Activated naive CD8-positive, alpha-beta T cell (primary cell): ENCODE measurements around the gene SLC1A2.

Experiments
- H3K27ac Mint-ChIP-seq: one replicate; pipeline ENCODE4 v1.8.0; 2021; ENCODE audit warnings: mixed read lengths
- H3K27me3 Mint-ChIP-seq: one replicate; pipeline ENCODE4 v1.8.0; 2021; ENCODE audit warnings: mixed read lengths
- H3K36me3 Mint-ChIP-seq: one replicate; pipeline ENCODE4 v1.8.0; 2021; ENCODE audit warnings: mixed read lengths
- H3K4me1 Mint-ChIP-seq: one replicate; pipeline ENCODE4 v1.8.0; 2021; ENCODE audit warnings: low read depth, mixed read lengths
- H3K4me3 Mint-ChIP-seq: one replicate; pipeline ENCODE4 v1.8.0; 2021; ENCODE audit warnings: mild to moderate bottlenecking, mixed read lengths
- H3K9me3 Mint-ChIP-seq: one replicate; pipeline ENCODE4 v1.8.0; 2021; ENCODE audit warnings: low read depth, mixed read lengths

Gene SLC1A2

DNA sequence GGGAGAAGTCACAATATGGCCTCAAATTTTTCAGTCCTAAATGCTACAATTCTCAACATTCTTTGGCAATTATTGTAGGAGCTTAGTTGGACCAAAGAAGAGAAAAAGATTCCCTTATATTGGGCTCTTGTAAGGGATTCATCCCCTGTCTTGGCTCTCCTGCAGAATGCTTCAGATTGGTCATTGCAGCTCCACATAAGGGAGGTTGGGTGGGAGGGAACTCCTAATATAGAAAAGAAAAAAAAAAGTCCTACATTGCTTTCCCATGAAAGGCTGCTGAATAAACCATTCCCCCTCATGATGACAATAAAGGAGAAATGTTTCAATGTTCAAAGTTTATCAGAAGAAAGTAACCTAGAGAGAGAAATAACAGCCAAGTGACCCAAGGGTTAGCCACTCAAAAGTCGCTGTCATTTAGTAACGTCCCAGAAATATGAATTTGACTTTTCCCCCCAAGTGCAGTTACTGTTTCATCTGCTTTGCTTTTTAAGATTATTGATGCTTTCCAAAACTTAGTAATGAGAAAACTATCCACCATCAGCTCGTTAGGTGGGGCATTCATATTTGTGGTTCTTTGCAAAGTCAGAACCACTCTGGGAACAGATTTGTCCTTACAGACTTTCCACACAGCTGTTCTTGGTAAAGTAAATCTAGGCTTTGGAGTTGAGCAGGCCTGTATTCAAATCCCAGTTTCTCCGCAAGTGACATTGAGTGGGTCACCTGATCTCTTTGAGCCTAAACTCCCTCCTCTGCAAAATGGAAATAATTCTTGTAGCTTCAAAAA, 5.0 kb upstream of the SLC1A2 start:
- no peaks in the 10 kb centered on the region for H3K36me3 Mint-ChIP-seq
- no peak overlapping the region for H3K4me3 Mint-ChIP-seq
- peaks cover 37% of the 10 kb centered on the region for H3K27me3 Mint-ChIP-seq
- no peaks in the 10 kb centered on the region for H3K9me3 Mint-ChIP-seq
- peaks cover 5% of the 10 kb centered on the region for H3K4me1 Mint-ChIP-seq
- no peak overlapping the region for H3K27ac Mint-ChIP-seq

DNA sequence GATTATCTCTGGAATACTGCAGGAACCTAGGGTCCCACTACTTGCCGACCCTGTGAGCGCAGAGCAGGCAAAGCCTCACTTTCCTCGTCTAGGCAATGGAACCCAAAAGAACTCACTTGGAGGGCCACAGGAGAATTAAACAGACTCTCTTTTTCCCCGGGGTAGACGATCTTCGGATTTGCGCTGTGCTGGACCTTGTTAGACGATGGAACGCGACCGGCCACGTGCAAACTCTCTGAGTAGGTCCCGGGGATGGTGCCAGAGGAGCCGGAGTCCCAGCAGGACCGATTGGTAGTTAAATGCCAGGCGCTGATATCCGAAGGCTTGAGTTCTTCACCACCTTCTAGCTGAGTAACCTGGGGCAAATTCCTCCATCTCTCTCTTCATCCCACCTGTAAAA, 1.0 kb upstream of the SLC1A2 start:
- peak overlapping the region; percentile 69 for H3K4me3 Mint-ChIP-seq
- no peak overlapping the region for H3K27ac Mint-ChIP-seq
- no peaks in the 10 kb centered on the region for H3K36me3 Mint-ChIP-seq
- peaks cover 9% of the 10 kb centered on the region for H3K4me1 Mint-ChIP-seq
- H3K27me3 Mint-ChIP-seq: peaks cover 50% of the 10 kb centered on the region
- no peaks in the 10 kb centered on the region for H3K9me3 Mint-ChIP-seq

DNA sequence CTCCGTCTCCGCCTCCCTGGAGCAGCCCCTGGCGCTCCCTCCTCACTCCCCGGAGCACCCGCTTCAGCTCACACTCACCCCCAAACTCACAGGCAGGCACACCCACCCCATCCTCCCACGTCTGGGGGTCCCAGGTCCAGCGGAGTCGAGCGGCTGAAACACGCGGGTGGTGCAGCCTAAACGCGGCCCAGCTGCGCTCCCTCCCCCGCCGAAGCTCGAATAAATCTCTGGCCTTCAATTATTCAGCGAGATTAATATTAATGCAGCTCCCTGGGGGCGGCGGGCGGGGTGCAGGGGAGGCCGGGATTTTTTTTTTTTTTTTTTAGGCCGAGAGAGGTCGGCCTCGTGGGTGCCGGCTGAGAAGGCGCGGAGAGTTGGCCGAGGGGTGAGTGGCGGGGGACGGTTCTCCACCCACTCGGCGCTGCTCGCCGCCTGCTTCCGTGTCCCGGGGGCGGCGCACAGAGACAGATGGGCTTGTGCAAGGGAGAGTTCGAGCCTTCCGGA, 524 bp upstream of the SLC1A2 start:
- Mint-ChIP-seq H3K4me1 (peaks cover 9% of the 10 kb centered on the region), H3K36me3 (no peaks in the 10 kb centered on the region), H3K27ac (no peak overlapping the region), H3K27me3 (peaks cover 51% of the 10 kb centered on the region), H3K4me3 (peak overlapping the region; percentile 76), H3K9me3 (no peaks in the 10 kb centered on the region)

DNA sequence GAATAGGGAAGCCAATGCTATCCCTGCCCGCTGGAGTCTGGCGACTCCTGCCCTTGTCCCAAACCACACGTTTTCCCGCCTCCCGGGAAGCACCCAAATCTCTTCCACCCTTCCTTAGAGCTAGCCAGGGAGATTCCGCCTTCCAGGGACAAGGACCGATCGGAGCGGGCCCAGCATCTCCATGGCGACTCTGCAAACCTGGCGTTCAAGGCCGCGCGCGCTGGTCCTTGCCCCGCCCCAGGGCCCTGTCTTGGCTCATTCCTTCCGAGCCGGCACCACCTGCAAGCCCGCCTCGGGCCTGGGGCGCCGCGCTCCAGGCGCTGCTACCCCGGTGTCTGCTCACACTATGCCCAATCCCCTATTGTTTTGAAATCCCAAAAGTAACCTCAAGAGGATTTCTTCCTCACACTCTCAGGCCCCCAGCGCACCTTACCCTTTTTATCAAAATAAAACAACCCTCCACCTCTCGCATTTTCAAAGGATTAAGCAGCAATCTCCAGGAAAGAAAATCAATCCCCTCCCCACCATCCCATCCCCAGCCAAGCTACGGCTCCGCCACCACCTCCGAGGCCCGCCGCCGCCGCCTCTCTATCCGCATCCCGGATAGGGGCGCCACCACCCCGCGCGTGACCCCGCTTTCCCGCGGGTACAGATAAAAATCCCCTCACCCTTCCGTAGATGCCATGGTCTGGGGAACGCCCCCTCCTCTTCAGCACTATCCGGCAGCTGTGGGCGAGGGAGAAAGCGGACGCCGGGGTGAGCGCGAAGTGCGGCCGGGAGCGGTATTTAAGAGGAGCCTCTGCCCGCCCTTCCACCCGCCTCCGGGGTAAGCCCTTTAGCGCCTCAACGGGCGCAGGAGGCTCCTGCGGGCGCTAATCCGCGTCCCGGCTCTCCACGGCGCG, 825 bp downstream of the SLC1A2 start:
- Mint-ChIP-seq H3K27me3 (peaks cover 49% of the 10 kb centered on the region), H3K4me1 (peaks cover 9% of the 10 kb centered on the region), H3K27ac (no peak overlapping the region), H3K4me3 (peak overlapping the region; percentile 77), H3K36me3 (no peaks in the 10 kb centered on the region), H3K9me3 (no peaks in the 10 kb centered on the region)

DNA sequence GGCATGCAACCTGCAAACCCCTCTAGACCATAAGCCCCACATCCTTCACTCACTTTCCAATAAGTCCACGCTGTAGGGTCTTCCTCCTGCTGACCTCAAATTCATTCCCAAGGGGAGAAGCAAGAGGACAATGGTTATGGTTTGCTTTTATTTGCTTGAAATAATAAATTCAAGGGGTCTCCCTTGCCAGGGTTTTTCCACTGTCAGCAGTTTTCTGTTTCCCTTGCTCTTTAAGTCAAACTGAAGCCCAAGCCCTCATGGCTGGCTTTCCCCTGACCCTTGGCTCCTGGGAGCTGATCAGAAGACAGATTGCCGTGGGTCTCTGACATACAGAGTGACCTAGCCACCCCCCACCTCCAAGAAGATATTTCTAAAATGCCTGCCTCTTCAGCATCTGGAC, 3.9 kb downstream of the SLC1A2 start:
- Mint-ChIP-seq H3K9me3 (no peaks in the 10 kb centered on the region), H3K36me3 (no peaks in the 10 kb centered on the region), H3K27ac (no peak overlapping the region), H3K4me3 (no peak overlapping the region), H3K27me3 (peaks cover 32% of the 10 kb centered on the region), H3K4me1 (peaks cover 8% of the 10 kb centered on the region)

DNA sequence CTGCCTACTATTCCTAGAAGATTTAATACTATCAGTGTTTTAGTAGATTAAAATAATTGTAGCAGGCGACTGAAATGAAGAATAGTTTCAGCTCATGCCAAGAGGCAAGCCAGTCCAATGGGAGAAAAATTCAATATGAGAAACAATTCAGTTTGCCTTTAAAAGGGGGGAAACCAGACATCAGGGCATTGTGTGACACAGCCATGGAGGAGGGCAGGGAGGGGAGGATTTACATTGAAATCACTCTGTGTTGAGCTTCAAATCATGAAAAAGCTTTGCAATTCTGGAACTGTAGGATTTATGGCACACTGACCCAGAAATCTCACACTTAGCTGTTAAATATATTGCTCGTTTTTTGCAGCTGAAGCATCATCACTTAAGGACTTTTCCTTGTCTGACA, 4.6 kb downstream of the SLC1A2 start:
- H3K9me3 Mint-ChIP-seq: no peaks in the 10 kb centered on the region
- H3K4me1 Mint-ChIP-seq: peaks cover 4% of the 10 kb centered on the region
- no peak overlapping the region for H3K4me3 Mint-ChIP-seq
- peaks cover 32% of the 10 kb centered on the region for H3K27me3 Mint-ChIP-seq
- no peak overlapping the region for H3K27ac Mint-ChIP-seq
- H3K36me3 Mint-ChIP-seq: no peaks in the 10 kb centered on the region

DNA sequence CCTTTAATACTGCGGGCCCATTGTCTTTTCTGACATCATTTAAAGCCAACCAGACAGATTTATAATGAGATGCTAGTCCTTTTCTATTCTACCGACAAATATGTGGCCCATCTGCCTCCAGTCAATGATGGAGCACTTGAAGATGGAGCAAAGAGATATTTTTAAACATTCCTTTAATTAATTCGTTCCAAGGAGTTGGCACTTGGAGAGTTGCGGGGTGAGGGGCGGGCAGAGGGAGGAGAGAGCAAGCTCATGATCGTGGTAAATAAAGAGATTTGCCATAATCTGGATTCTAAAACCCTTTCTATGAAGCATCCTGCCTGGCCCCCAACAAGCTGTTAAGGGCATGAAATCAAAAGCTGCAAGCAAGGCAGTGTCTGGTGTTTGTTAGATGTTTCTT, 5.0 kb downstream of the SLC1A2 start:
- peaks cover 4% of the 10 kb centered on the region for H3K4me1 Mint-ChIP-seq
- no peaks in the 10 kb centered on the region for H3K9me3 Mint-ChIP-seq
- H3K36me3 Mint-ChIP-seq: no peaks in the 10 kb centered on the region
- H3K4me3 Mint-ChIP-seq: no peak overlapping the region
- H3K27ac Mint-ChIP-seq: no peak overlapping the region
- H3K27me3 Mint-ChIP-seq: peaks cover 32% of the 10 kb centered on the region

DNA sequence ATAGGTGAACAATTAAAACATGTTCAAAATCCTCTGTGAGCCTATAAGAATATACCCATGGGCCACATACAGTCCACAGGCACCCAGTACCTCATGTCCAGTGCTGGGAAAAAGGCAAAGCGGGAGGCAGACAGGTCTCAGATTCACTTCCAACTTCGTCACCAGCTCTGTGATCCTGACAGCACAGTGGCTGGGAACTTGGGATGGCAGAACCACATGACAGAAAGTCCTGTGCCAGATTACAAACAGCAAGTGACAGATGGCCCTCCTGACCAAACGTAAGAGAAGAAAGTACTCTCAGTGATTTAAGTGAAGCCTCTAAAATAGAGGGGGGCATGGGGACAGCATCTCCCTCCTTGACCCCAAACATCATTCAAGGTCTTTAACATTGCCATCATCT, 5.8 kb downstream of the SLC1A2 start:
- H3K36me3 Mint-ChIP-seq: no peaks in the 10 kb centered on the region
- H3K4me1 Mint-ChIP-seq: peaks cover 3% of the 10 kb centered on the region
- no peak overlapping the region for H3K4me3 Mint-ChIP-seq
- H3K27ac Mint-ChIP-seq: no peak overlapping the region
- H3K9me3 Mint-ChIP-seq: no peaks in the 10 kb centered on the region
- peaks cover 32% of the 10 kb centered on the region for H3K27me3 Mint-ChIP-seq

DNA sequence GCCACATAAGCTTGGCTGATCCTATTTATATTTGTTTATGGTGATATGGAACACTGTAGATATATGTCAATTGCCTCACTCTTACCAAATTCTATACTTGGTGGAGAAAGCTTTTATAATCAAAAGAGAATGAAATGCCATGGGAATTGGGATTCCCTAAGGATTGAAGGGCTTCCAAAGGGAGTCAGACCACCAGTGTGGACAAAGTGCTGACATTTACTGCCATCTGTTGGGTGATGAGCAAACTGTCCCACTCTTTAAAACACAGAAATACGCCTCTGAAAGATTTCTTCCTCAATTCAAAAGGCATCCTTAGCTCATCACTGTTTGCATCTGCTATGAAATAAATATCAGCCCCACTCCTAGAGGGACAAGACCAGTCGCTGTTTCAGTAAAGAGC, 7.1 kb downstream of the SLC1A2 start:
- H3K27ac Mint-ChIP-seq: no peak overlapping the region
- peaks cover 25% of the 10 kb centered on the region for H3K27me3 Mint-ChIP-seq
- H3K4me3 Mint-ChIP-seq: no peak overlapping the region
- H3K36me3 Mint-ChIP-seq: no peaks in the 10 kb centered on the region
- H3K9me3 Mint-ChIP-seq: no peaks in the 10 kb centered on the region
- no peaks in the 10 kb centered on the region for H3K4me1 Mint-ChIP-seq

DNA sequence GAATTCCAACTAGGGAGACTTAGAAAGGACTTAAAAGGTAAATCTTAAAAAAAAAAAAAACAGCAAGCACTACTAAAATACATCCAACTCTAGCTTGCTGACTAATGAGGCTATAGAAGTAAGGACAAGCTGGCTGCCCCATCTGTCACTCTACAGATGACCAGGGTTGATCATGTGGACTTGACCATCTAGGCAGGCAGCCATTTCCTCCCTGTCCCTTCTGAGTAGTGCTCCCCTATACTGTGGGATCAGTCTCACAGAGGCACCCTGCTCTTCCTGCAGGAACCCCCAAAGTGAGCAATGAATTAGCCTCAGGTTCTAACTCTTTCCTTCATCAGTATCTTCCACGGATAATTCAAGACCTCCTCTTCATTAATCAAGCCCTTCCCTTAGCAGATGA, 12.3 kb downstream of the SLC1A2 start:
- Mint-ChIP-seq H3K9me3 (no peaks in the 10 kb centered on the region), H3K4me1 (no peaks in the 10 kb centered on the region), H3K4me3 (no peak overlapping the region), H3K36me3 (no peaks in the 10 kb centered on the region), H3K27me3 (peaks cover 10% of the 10 kb centered on the region), H3K27ac (no peak overlapping the region)

DNA sequence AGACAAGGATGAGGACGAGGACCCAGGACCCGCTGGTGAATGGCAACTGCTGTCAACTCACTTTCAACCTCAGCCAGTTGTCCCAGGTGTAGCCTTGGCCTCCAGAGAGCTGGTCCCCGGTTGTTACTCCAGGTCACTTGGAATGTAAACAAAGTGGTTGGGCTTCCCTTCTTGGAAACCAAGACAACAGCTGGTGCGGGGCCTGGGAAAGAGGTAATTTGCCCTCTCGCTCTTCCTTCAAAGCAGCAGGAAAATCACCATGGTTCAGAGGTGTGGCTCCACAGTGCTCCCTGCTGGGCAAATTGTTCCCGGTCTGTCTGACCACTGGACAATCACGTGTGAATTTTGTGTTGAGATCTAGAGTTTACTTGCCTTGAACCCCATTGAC, 15.0 kb downstream of the SLC1A2 start:
- Mint-ChIP-seq H3K9me3 (no peaks in the 10 kb centered on the region), H3K36me3 (no peaks in the 10 kb centered on the region), H3K27me3 (peaks cover 3% of the 10 kb centered on the region), H3K4me3 (no peak overlapping the region), H3K27ac (no peak overlapping the region), H3K4me1 (no peaks in the 10 kb centered on the region)

DNA sequence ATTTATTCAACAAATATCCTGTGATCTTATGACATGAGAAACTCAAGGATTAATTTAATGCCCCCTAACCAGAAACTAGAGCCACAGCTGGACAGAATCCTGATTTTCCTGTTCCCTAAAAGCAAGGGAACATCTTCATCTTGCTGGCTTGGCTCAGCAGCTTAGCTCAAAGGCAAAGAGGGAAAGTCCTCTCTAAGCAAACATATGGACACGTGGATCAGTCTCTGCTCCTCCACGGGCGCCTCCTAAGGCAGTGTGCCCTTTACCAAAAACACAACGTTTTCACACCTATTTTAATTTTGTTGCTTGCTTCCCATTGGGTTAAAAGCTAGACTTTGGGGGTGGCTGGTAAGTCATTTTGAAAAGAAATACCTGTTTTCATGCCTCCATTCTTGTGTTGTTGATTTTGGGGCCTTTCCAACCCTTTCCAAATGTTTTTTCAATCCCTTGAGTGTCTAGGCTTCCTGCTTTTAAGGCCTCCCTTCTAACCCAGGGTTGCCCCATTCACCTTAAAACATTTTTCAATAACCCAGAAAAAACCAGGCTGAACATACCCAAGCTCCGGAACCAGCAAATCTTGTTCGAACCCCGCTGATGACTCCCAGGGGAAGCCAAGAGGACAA, 15.5 kb downstream of the SLC1A2 start:
- peaks cover 6% of the 10 kb centered on the region for H3K27me3 Mint-ChIP-seq
- no peaks in the 10 kb centered on the region for H3K4me1 Mint-ChIP-seq
- H3K36me3 Mint-ChIP-seq: no peaks in the 10 kb centered on the region
- H3K4me3 Mint-ChIP-seq: no peak overlapping the region
- no peaks in the 10 kb centered on the region for H3K9me3 Mint-ChIP-seq
- no peak overlapping the region for H3K27ac Mint-ChIP-seq

DNA sequence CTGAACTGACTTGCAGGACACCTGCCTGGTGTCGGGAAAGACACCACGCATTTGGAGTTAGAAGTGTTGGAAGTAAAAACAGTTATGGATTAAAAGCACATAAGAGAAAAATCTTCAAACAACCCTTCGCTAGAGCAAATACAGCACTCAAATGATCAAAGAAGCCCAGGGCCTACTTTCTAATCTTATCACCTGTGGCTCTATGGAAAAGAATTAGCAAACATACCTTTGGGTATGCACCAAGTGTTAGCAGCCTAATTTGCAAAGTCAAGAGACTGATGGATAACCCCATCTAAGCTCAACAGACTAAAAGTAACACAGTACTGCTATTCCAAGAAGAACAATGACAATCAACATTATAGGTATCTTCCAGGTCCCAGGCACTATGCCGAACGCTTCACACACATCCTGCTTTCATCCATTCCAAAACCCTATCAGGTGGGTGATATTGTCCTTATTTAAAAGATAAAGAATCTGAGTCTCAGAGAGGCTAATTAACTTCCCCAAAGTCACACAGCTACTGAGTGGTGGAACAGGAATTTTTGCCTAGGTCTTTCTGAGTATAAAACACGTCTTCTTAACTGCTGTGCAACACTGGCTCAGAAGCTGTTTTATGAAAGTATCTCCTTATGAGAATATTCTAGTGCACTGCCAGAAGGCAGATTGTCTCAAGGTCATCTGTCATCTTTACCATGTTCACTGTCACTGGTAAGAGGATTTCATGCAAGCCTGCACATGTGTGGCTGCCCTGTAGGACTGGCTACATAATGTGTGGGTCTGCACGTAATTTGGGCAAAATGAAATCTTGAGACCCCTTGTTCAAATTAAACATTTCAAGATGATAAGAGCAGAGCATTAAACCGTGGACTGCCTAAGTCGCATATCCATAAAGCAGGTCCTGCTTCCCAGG, 16.4 kb downstream of the SLC1A2 start:
- Mint-ChIP-seq H3K27ac (no peak overlapping the region), H3K4me1 (no peaks in the 10 kb centered on the region), H3K27me3 (peaks cover 6% of the 10 kb centered on the region), H3K9me3 (no peaks in the 10 kb centered on the region), H3K4me3 (no peak overlapping the region), H3K36me3 (no peaks in the 10 kb centered on the region)

DNA sequence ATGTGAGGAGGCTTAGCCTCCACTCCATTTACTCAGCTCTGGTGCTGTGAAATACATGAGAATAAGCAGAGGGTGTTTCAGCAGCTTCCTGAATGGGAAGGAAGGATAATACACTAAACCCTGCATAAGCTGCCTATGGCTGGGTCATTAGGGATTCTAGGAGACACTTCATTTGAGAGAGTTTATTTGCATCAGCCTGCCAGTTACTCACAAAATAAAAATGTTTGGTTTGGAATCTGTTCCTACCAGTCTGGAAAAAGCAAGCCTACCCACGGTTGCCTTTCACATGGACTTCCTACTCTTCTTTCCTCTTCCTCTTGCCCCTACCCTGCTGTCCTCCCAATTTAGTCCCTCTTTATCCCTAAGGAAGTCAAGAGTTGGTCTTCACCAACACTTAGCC, 20.5 kb downstream of the SLC1A2 start:
- Mint-ChIP-seq H3K27ac (no peak overlapping the region), H3K27me3 (peaks cover 3% of the 10 kb centered on the region), H3K9me3 (no peaks in the 10 kb centered on the region), H3K4me1 (peaks cover 2% of the 10 kb centered on the region), H3K4me3 (no peak overlapping the region), H3K36me3 (no peaks in the 10 kb centered on the region)
